ENCODE measurements around the gene TIAM2. TPM values are rescaled to one million over a fixed set of nuclear protein-coding genes. Genes with fewer than 3 reads are reported as not detected.
"Not testable (repeated sequence)": the region's sequence is repeated elsewhere in the genome, so short reads cannot be mapped to it uniquely, and the experiment has no call there.

TIAM2 gene
- total RNA-seq, 1 donor from 2014 or later: 18.1 TPM

DNA sequence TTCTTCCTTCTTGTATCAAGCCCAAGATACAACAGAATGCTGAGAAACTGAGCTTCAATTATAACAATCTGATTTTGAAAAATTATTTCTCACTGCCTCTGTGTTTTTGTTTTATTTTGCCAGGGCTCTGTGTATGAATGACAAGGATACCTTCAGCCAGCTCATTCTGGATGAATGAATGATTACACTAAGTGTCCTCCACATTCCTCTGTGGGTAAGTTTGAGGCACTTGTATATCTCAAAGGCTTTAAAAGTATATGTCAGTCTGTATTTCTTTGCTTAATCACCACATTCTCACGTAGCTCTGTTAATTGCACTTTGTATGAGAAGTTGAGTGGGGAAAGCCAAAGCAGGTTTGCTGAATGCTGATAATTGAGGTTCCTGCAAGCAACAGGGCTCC is 95.1 kb downstream of the TIAM2 start:
- no peak overlapping the region for H3K4me3 Mint-ChIP-seq
- no peaks in the 10 kb centered on the region for H3K27me3 Mint-ChIP-seq (ENCODE audit: low read depth)
- peaks cover 3% of the 10 kb centered on the region for H3K36me3 Mint-ChIP-seq
- DNase-seq (ENCODE audit: low spot score in 2 of 2, unreplicated experiment in 2 of 2): no peak
- H3K4me1 Mint-ChIP-seq: peaks cover 11% of the 10 kb centered on the region
- TF ChIP-seq CTCF (IDR thresholded peaks at IDR 0.05; ENCODE audit: unreplicated experiment): no peak
- no peak overlapping the region for H3K27ac Mint-ChIP-seq
- H3K9me3 Mint-ChIP-seq: peaks cover 3% of the 10 kb centered on the region

- Mint-ChIP-seq H3K27me3 (ENCODE audit: low read depth) (no peaks in the 10 kb centered on the region), H3K4me3 (no peak overlapping the region), H3K36me3 (peaks cover 3% of the 10 kb centered on the region)
Observed at GRCh38 chr6:155091756-155092155, 96.6 kb downstream of the TIAM2 start.

DNA sequence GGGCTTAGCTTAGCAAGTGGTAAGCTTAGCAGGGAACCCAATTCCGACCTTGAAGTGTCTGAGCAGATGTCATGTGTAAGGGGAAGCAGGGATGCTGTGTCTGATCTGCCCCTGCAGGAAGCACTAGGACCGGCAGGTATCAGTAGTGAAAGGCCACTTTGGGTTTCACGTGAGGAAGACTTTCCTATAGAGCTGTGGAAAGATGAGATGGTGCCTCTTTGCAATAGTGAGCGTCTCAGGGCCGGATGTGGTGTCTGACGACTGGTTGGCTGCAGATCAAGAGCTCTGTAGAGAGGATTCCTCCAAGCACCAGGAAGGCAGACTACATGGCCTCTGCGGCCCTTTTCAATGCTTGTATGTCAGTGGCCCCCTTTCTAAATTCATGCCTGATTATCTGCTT is 98.3 kb downstream of the TIAM2 start:
- peaks cover 13% of the 10 kb centered on the region for H3K9me3 Mint-ChIP-seq
- no peak overlapping the region for H3K4me3 Mint-ChIP-seq
- H3K27ac Mint-ChIP-seq: no peak overlapping the region
- no peak for TF ChIP-seq CTCF (IDR thresholded peaks at IDR 0.05; ENCODE audit: unreplicated experiment)
- H3K4me1 Mint-ChIP-seq: peaks cover 4% of the 10 kb centered on the region
- H3K27me3 Mint-ChIP-seq (ENCODE audit: low read depth): no peaks in the 10 kb centered on the region
- H3K36me3 Mint-ChIP-seq: peaks cover 7% of the 10 kb centered on the region
- DNase-seq (ENCODE audit: low spot score in 2 of 2, unreplicated experiment in 2 of 2): no peak

More at GRCh38 chr6:155091756-155092155, 96.6 kb downstream of the TIAM2 start:
- no peak for TF ChIP-seq CTCF (IDR thresholded peaks at IDR 0.05; ENCODE audit: unreplicated experiment)
- Mint-ChIP-seq H3K27ac (no peak overlapping the region), H3K9me3 (peaks cover 4% of the 10 kb centered on the region), H3K4me1 (peaks cover 4% of the 10 kb centered on the region)
- DNase-seq (ENCODE audit: low spot score in 2 of 2, unreplicated experiment in 2 of 2): no peak

GRCh38 chr6:155100087-155100486 is 105.0 kb downstream of the TIAM2 start:
- Mint-ChIP-seq H3K9me3 (peaks cover 10% of the 10 kb centered on the region), H3K4me1 (peaks cover 13% of the 10 kb centered on the region), H3K27ac (no peak overlapping the region), H3K36me3 (peaks cover 4% of the 10 kb centered on the region), H3K27me3 (ENCODE audit: low read depth) (no peaks in the 10 kb centered on the region), H3K4me3 (no peak overlapping the region)
- DNase-seq (ENCODE audit: low spot score in 2 of 2, unreplicated experiment in 2 of 2): no peak
- TF ChIP-seq CTCF (IDR thresholded peaks at IDR 0.05; ENCODE audit: unreplicated experiment): no peak

DNA sequence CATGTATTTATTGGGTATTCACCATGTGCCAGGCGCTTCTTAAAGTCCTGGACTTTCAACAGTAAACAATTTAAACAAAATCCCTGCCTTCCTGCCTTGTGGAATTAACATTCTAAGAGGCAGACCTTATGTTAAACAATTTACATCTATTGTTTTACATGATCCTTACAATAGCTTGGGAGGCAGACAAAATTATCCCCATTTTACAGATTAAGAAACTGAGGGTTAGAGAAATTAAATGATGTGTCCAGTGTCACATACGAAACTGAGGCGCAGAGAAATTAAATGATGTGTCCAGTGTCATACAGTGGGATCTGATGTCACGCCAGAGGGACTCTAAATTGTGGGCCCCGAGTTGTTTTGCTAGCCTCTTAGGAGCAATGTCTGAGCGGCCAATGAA is 105.5 kb downstream of the TIAM2 start:
- Mint-ChIP-seq H3K9me3 (peaks cover 10% of the 10 kb centered on the region), H3K4me3 (no peak overlapping the region), H3K27me3 (ENCODE audit: low read depth) (no peaks in the 10 kb centered on the region), H3K27ac (no peak overlapping the region), H3K4me1 (peaks cover 10% of the 10 kb centered on the region), H3K36me3 (peaks cover 4% of the 10 kb centered on the region)
- no peak for DNase-seq (ENCODE audit: low spot score in 2 of 2, unreplicated experiment in 2 of 2)
- TF ChIP-seq CTCF (IDR thresholded peaks at IDR 0.05; ENCODE audit: unreplicated experiment): no peak

DNA sequence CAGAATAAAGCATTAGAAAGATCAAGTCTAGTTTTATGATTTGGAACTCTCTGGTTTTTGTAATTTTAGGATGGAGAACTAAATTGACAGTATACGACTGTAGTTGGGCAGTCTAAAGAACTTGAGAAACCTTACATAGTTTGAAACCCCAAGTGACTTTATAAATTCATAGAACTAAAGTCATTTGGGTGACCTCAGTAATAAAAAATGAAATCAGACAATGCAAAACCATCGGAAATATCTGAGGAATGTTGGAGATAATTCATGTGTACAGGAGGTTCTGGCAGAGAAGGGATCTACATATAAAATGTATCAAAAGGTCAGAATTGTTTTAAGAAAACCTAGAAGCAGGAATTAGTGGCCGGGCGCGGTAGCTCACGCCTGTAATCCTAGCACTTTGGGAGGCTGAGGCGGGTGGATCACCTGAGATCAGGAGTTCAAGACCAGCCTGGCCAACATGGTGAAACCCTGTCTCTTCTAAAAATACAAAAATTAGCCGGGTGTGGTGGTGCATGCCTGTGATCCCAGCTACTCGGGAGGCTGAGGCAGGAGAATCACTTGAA is 108.0 kb downstream of the TIAM2 start:
- not testable (repeated sequence) for DNase-seq (ENCODE audit: low spot score in 2 of 2, unreplicated experiment in 2 of 2); H3K9me3 Mint-ChIP-seq; H3K27me3 Mint-ChIP-seq (ENCODE audit: low read depth)

More for the DNA sequence above, 108.0 kb downstream of the TIAM2 start:
- H3K4me3 Mint-ChIP-seq, H3K36me3 Mint-ChIP-seq: not testable (repeated sequence)
- peak overlapping the region; percentile 60 for H3K27ac Mint-ChIP-seq
- peaks cover 27% of the 10 kb centered on the region for H3K4me1 Mint-ChIP-seq

Measured in mesothelial cell of epicardium (in vitro differentiated cells).